Muscle layer of duodenum (tissue), 2 donors: ENCODE measurements around the gene MROH2A.

Experiments
- H3K27ac ChIP-seq: one replicate; pipeline ENCODE4 v1.7.0; 2013; ENCODE audit warnings: mild to moderate bottlenecking, low read length
- H3K27me3 ChIP-seq: one replicate; pipeline ENCODE4 v1.7.0; 2013; ENCODE audit warnings: low read depth, mild to moderate bottlenecking, control low read depth, low read length
- H3K36me3 ChIP-seq, 2 donors: one replicate each; pipeline ENCODE4 v1.7.0; 2013; ENCODE audit warnings: low read length in 2 of 2, control low read depth in 1 of 2, mild to moderate bottlenecking in 1 of 2; ENCODE audit not compliant: insufficient read depth in 2 of 2, control insufficient read depth in 1 of 2
- H3K4me1 ChIP-seq, 2 donors: one replicate each; pipeline ENCODE4 v1.7.0; 2013; ENCODE audit warnings: low read length in 2 of 2, mild to moderate bottlenecking in 2 of 2, control low read depth in 1 of 2, moderate library complexity in 1 of 2; ENCODE audit not compliant: insufficient read depth in 2 of 2, control insufficient read depth in 1 of 2
- H3K4me3 ChIP-seq, 2 donors: one replicate each; pipeline ENCODE4 v1.7.0; 2013; ENCODE audit warnings: low read length in 2 of 2, low read depth in 1 of 2, mild to moderate bottlenecking in 1 of 2
- H3K9me3 ChIP-seq, 2 donors: one replicate each; pipeline ENCODE4 v1.7.0; 2013; ENCODE audit warnings: low read length in 2 of 2, control low read depth in 1 of 2, mild to moderate bottlenecking in 1 of 2; ENCODE audit not compliant: control insufficient read depth in 1 of 2
- donor health status: healthy.

MROH2A gene

GRCh38 chr2:233833345-233833744 lies 55.2 kb downstream of the MROH2A start:
- Histone ChIP-seq H3K27ac (no peak overlapping the region), H3K9me3 (no peaks in the 10 kb centered on the region), H3K27me3 (no peaks in the 10 kb centered on the region), H3K4me3 (no peak overlapping the region), H3K36me3 (no peaks in the 10 kb centered on the region), H3K4me1 (peaks cover 0 to 6% of the 10 kb centered on the region in 2 donors)

GRCh38 chr2:233835230-233836186 lies 57.4 kb downstream of the MROH2A start:
- Histone ChIP-seq H3K36me3 (no peaks in the 10 kb centered on the region), H3K4me1 (peaks cover 0 to 6% of the 10 kb centered on the region in 2 donors), H3K4me3 (no peak overlapping the region), H3K27ac (no peak overlapping the region), H3K27me3 (no peaks in the 10 kb centered on the region), H3K9me3 (no peaks in the 10 kb centered on the region)

DNA sequence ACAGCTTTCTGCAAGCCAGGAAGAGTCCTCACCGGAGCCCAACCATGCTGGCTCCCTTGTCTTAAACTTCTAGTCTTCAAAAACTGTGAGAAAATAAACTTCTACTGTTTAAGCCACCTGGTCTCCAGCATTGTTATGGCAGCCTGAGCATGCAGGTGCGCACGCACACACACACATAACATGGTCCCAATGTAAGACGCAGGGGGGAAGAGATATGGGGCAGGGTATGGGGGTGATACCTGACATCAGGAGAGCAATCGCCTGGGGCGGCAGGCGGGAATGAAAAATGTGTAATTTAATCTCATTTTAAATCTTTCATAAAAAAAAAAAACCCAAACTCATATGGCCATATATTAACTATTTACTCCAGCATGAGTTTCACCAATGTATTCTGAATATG lies 58.2 kb downstream of the MROH2A start:
- H3K9me3 ChIP-seq, result no peaks in the 10 kb centered on the region
- no peak overlapping the region for H3K27ac ChIP-seq
- no peaks in the 10 kb centered on the region for H3K36me3 ChIP-seq
- H3K4me3 ChIP-seq, result no peak overlapping the region
- no peaks in the 10 kb centered on the region for H3K27me3 ChIP-seq
- peaks cover 0 to 6% of the 10 kb centered on the region in 2 donors for H3K4me1 ChIP-seq

- Histone ChIP-seq H3K27ac (no peak overlapping the region), H3K4me1 (peaks cover 0 to 3% of the 10 kb centered on the region in 2 donors), H3K9me3 (no peaks in the 10 kb centered on the region), H3K4me3 (no peak overlapping the region), H3K27me3 (no peaks in the 10 kb centered on the region), H3K36me3 (no peaks in the 10 kb centered on the region)
These were observed 59.6 kb downstream of the MROH2A start for GRCh38 chr2:233837694-233838229.

DNA sequence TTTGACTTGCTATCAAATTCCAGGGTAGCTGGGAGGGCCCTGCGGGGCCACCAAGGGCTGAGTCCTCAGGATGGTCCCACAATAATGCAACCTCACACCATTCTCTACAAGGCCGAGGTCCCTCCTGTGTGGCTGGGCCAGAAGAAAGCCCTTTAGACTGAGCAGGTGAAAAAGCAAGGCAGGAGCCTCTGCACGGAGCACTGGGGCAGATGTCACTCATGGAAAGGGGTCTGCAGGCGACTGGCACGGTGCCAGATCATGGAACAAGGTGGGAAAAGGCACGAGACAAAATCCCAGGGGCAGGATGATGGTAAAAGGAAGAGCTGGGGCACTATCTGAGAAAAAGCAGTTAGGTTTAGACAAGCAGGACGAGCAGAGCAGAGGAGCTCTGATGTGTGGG lies 60.1 kb downstream of the MROH2A start:
- H3K27ac ChIP-seq, result no peak overlapping the region
- H3K36me3 ChIP-seq, result no peaks in the 10 kb centered on the region
- no peaks in the 10 kb centered on the region for H3K4me1 ChIP-seq
- no peaks in the 10 kb centered on the region for H3K27me3 ChIP-seq
- H3K9me3 ChIP-seq, result no peaks in the 10 kb centered on the region
- no peak overlapping the region for H3K4me3 ChIP-seq

- H3K4me1 ChIP-seq, result no peaks in the 10 kb centered on the region
- no peaks in the 10 kb centered on the region for H3K27me3 ChIP-seq
- no peak overlapping the region for H3K4me3 ChIP-seq
- H3K9me3 ChIP-seq, result no peaks in the 10 kb centered on the region
- H3K36me3 ChIP-seq, result no peaks in the 10 kb centered on the region
- H3K27ac ChIP-seq, result no peak overlapping the region
These were observed 60.8 kb downstream of the MROH2A start for GRCh38 chr2:233838726-233839446.

GRCh38 chr2:233839447-233839820 lies 61.3 kb downstream of the MROH2A start:
- Histone ChIP-seq H3K4me1 (no peaks in the 10 kb centered on the region), H3K27me3 (no peaks in the 10 kb centered on the region), H3K4me3 (no peak overlapping the region), H3K27ac (no peak overlapping the region), H3K36me3 (no peaks in the 10 kb centered on the region), H3K9me3 (no peaks in the 10 kb centered on the region)

DNA sequence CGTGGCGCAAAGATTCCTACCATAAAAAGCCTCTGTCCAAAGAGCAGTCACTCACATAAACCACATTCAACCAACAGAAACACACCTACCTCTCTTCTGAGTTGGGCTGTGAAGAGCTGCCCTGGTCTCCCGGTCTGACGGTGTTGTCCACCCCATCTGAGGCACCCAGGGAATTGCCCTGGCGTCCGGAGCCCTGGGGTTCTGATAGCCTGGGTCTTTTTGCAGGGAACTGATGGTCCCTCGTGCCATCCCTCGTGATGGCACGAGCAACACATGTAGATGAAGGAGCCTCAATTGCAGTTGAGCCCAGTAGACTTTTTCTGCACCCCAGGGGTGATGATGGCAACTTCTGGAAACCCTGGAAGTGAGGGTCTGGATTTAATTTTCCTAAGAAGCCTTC lies 62.4 kb downstream of the MROH2A start:
- no peak overlapping the region for H3K27ac ChIP-seq
- no peaks in the 10 kb centered on the region for H3K36me3 ChIP-seq
- no peaks in the 10 kb centered on the region for H3K27me3 ChIP-seq
- H3K9me3 ChIP-seq, result no peaks in the 10 kb centered on the region
- H3K4me3 ChIP-seq, result no peak overlapping the region
- H3K4me1 ChIP-seq, result no peaks in the 10 kb centered on the region

GRCh38 chr2:233841183-233841582 lies 63.1 kb downstream of the MROH2A start:
- H3K27me3 ChIP-seq, result no peaks in the 10 kb centered on the region
- no peak overlapping the region for H3K27ac ChIP-seq
- no peaks in the 10 kb centered on the region for H3K9me3 ChIP-seq
- no peak overlapping the region for H3K4me3 ChIP-seq
- no peaks in the 10 kb centered on the region for H3K4me1 ChIP-seq
- no peaks in the 10 kb centered on the region for H3K36me3 ChIP-seq

- Histone ChIP-seq H3K4me3 (no peak overlapping the region), H3K36me3 (no peaks in the 10 kb centered on the region), H3K27ac (no peak overlapping the region), H3K4me1 (no peaks in the 10 kb centered on the region), H3K27me3 (no peaks in the 10 kb centered on the region), H3K9me3 (no peaks in the 10 kb centered on the region)
These were observed 66.1 kb downstream of the MROH2A start for GRCh38 chr2:233844064-233844807.

DNA sequence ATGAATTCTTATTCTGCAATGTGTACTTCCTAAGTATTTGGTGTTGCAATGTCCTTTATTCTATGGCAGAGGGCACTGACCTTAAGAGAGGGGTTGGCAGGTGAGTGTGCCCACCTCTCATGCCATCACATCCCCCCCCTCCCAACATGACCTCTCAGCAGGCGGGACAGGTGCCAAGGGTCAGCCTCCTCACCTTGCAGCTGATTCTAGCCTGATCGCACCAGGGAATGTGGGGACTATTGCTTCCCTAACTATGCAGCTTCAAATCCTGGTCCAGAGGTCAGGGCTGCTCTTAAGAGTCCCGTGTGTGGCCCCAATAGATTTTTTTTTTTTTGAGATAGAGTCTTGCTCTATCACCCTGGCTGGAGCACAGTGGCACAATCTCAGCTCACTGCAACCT lies 66.7 kb downstream of the MROH2A start:
- H3K4me3 ChIP-seq, result no peak overlapping the region
- no peaks in the 10 kb centered on the region for H3K9me3 ChIP-seq
- no peaks in the 10 kb centered on the region for H3K36me3 ChIP-seq
- no peaks in the 10 kb centered on the region for H3K4me1 ChIP-seq
- no peaks in the 10 kb centered on the region for H3K27me3 ChIP-seq
- H3K27ac ChIP-seq, result no peak overlapping the region
